ENCODE data around the gene A2ML1.
"Not testable (repeated sequence)": the region's sequence is repeated elsewhere in the genome, so short reads cannot be mapped to it uniquely, and the experiment has no call there.

Gene A2ML1

DNA sequence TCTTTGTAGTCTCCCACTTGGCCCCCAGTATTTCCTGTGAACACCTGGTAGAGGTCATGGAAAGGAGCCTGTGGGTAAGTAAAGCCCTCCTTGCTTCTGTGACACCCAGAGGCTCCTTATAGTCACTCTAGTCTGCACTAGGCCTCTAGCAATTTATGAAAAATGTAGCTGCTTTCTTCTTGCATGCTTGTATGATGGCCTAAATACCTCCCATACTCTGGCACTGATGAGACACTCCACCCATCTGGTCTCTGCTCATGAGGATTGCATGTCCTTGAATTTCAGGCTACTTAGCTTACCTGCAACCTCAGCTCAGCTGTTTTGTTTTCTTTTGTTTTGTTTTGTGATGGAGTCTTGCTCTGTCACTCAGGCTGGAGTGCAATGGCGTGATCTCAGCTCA, 4.6 kb upstream of the A2ML1 start:
- DNase-seq (ENCODE audit: low read depth): no peak

DNA sequence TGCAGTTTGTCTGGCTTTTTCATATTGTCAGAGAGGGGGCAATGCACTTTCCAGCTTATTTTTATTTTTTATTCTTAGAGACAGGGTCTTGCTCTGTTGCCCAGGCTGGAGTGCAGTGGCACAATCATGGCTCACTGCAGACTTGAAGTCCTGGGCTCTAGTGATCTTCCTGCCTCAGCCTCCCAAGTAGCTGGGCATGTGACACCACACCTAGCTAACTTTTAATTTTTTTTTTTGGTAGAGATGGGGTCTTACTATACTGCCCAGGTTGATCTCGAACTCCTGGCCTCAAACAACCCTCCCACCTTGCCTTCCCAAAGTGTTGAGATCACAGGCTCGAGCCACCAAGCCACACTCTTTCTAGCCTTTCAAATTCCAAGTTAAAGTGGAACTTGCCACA, 3.9 kb upstream of the A2ML1 start:
- no peak for DNase-seq (ENCODE audit: low read depth)

DNA sequence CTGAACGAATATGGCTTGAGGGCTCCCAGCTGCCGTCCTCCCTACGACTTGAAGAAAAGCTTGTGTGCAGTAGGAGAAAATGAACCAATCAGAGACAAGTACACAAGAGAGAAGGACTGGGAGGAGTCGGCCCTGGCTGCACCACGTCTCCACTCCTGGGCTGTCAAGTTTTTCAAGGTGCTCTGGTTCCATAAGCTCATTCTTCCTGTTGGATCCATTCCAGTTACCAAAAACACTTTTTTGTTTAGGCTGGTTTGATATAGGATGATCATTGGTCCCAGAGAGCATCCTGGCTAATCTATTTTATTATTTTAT, 2.8 kb upstream of the A2ML1 start:
- no peak for DNase-seq (ENCODE audit: low read depth)

DNA sequence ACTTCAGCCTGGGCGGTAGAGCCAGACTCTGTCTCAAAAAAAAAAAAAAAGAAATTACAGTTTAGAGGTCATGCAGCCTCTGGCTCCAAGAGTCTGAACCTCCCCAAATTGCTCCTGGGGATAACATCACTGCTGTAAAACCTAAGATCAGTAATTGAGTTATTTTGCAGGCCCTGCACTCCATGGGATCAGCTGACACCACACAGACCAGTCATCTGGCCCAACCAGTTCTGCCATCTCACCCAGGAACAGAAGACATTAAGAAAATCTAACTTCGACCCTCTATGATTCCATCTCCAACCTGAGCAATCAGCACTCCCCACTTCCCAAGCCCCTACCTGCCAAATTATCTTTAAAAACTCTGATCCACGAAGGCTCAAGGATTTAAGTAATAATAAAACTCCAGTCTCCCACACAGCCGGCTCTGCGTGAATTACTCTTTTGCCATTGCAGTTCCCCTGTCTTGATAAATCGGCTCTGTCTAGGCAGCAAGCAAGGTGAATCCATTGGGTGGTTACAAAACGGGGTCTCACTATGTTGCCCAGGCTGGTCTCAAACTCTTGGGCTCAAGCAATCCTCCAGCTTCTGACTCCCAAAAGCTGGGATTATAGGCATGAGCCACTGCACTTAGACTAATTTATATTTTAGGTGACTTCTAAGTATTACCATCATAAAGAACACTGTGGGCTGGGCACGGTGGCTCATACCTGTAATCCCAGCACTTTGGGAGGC, 1.6 kb upstream of the A2ML1 start:
- DNase-seq (ENCODE audit: low read depth): not testable (repeated sequence)

DNA sequence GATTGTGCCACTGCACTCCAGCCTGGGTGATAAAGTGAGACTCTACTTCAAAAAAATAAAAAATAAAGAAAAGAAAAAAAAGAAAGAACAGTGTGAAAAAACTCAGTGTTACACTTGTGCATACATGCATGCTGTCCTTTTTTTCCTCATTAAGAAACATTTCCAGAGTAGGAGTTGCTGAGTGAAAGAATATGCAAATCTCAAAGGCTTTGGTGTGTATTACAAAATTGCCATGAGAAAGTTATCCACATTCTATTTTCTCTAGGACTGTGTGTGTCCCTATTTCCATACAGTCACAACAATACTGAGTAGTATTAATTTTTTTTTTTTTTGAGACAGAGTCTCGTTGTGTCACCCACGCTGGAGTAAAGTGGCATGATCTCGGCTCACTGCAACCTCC, 830 bp upstream of the A2ML1 start:
- DNase-seq (ENCODE audit: low read depth): no peak

DNA sequence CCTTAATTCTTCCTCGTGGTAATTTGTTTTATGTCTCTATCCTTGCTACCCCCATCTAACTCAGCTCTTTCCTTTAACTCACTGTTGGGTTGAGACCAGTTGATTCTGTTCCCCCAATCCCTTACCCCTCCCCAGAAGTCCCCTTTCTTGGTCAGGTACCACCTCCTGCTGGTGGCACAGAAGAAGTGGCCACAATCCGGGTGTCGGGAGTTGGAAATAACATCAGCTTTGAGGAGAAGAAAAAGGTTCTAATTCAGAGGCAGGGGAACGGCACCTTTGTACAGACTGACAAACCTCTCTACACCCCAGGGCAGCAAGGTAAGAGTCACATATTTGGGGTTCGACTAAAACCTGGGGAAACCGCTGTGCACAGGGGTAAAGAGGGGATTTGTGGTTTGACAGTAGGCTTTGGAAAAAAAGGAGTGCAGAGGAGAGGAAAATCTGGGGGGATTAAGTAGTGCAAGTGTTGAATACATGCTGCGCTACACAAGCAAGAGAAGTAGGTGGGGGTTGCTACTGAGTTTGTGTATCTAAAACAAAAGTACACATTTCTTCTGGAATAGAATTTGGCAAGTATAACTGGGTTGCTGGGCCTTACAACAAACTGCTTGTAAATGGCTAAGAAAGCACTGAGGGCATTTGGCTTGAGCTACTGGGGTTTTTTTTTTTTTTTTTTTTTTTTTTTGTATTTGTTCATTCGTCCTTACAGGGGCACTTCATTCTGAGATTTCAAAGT, 1.3 kb downstream of the A2ML1 start:
- DNase-seq (ENCODE audit: low read depth): no peak

DNA sequence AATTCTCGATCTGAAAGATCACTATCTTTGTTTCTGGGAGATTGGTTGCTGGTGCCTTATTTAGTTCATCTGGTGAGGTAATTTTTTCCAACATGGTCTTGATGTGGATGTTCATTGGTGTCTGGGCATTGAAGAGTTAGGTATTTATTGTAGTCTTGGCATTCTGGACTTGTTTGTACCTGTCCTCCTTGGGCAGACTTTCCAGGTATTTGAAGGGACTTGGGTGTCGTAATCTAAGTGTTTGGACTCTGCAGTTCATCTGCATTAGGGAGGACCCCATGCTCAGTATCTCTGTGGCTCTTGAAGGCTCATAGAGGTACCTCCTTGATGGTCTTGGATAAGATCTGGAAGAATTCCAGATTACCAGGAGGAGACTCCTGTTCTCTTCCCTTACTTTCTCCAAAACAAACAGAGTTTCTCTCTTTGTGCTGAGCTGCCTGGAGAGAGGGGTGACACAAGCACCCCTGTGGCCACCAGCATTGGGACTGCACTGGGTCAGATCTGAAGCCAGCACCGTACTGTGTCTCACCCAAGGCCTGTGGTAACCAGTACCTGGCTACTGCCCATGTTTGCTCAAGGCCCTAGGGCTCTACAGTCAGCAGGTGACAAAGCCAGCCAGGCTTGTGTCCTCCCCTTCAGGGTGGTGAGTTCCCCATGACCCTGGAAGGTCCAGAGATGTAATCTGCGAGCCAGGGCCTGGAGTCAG, 5.3 kb downstream of the A2ML1 start:
- no peak for DNase-seq (ENCODE audit: low read depth)

DNA sequence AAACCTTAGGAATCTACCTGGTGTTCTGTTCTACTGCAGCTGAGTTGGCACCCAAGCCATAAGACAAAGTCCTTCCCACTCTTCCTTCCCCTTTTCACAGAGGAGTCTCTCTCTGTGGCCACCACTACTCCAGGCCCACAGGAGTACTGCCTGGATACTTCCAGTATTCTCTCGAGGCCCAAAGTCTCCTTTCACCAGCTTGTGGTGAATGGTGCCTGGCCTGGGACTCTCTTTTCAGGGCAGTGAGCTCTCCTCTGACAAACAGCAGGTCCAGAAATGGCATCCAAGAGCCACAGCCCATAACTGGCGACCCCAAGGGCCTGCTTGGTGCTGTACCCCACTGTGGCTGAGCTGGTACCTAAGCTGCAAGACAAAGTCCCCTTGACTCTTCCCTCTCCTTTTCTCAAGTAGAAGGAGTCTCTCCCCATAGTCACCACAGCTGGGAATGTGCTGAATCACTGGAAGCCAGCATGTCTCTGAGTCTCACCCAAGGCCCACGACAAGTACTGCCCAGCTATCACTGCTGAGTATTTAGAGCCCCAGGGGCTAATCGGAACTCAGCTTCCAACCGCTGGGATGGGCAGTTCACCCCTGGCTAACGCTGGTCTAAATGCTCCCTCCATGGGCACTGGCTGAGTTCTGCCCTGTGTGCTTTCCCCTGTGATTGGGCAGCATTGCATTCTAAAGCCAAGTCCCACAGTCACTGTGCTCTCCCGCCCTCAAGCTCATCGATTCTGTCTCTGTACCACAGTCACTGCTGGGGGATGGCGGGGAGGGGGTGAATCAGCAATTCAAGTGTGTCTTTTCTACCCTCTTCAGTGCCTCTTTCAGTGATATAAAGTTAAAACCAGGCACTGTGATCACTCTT, 6.1 kb downstream of the A2ML1 start:
- no peak for DNase-seq (ENCODE audit: low read depth)

DNA sequence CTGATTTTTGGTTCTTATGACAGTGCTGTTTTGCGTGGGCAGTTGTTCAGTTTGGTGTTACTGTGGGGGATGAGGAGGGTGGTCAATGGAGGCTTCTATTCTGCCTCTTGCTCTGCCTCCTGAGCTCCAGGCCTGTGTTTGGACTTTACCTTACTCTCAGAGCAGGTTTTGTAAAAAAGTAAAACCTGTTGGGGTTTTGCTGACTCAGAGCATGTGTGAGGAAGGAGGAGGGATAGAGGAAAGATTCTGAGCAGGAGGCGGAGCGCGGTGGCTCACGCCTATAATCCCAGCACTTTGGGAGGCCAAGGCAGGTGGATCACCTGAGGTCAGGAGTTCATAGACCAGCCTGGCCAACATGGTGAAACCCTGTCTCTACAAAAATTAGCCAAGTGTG, 6.7 kb downstream of the A2ML1 start:
- DNase-seq (ENCODE audit: low read depth): no peak

DNA sequence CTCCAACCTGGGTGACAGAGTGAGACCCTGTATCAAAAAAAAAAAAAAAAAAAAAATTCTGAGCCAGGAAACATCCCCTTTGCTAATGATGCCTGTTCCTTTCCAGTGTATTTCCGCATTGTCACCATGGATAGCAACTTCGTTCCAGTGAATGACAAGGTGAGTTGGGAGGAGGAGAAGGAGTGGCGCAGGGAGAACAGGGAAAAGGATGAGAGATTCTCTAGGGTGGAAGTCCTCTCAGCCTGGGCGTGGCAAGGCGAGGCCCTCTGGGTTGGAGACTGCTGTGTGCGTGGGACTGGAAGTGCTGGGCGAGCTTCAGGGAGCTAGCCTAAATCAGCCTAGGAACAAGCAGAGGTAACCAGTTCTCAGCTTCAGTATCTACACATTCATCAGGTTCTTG, 7.2 kb downstream of the A2ML1 start:
- no peak for DNase-seq (ENCODE audit: low read depth)

DNA sequence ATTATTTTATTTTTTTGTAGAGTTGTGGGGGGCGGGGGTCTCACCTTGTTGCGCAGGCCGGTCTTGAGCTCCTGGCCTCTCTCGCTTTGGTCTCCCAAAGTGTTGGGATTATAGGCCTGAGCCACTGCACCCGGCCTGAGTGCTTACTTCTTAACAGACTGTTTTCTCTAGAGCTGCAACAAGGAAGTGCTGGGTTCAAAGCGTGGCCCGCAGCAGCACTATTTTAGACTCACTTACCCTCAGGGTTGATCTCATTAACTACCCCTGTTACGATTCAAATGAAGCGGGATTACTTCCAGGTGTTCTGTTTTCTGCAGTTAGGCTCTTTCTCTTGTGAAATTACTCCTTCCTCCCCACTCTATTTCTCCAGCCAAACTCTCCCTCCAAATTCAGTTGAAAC, 8.7 kb downstream of the A2ML1 start:
- DNase-seq (ENCODE audit: low read depth): no peak

DNA sequence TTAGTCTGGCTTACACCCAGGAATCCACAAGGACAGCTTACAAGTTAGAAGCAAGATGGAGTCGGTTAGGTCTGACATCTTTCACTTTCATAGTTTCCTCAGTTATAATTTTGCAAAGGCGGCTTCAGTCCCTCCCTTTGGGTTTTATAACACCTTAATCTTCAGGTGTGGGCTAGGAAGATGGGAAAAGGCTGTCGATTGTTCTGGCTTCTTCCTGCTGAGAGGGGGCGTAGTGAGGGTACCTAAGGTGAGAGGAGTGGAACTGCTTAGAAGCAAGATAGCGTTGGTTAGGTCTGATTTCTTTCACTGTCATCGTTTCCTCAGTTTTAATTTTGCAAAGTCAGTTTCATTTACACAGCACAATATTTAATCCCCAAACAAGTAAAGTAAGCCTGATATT, 10.1 kb downstream of the A2ML1 start:
- no peak for DNase-seq (ENCODE audit: low read depth)

DNA sequence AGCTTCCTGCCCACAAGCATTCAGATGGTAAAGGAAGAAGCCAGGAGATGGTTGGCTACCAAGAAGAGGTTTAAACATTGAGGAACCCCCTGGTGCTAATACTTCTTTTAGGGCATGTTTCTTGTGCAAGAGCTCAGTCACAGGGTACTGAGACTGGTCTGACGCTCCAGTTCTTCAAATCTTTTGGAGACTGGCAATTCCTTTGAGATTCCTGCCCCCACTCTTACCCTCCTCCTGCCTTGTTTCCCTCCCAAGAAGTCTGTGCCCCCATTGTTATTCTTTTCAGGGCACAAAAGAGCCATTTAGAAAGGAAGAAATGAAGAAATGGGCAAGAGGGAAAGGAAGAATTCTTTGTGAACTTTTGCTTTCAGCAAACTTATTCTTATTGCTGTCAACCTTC, 11.8 kb downstream of the A2ML1 start:
- no peak for DNase-seq (ENCODE audit: low read depth)

DNA sequence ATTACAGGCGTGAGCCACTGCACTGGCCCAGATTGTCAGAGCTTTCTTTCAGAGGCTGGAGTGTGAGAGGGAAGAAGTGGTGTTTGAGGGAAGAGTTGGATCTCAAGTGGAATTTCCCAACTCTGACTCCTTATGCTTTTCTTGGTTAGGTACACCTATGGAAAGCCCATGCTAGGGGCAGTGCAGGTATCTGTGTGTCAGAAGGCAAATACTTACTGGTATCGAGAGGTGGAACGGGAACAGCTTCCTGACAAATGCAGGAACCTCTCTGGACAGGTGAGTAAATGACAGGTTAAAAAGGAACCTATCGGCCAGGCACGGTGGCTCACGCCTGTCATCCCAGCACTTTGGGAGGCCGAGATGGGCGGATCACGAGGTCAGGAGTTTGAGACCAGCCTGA, 14.9 kb downstream of the A2ML1 start:
- DNase-seq (ENCODE audit: low read depth): no peak

DNA sequence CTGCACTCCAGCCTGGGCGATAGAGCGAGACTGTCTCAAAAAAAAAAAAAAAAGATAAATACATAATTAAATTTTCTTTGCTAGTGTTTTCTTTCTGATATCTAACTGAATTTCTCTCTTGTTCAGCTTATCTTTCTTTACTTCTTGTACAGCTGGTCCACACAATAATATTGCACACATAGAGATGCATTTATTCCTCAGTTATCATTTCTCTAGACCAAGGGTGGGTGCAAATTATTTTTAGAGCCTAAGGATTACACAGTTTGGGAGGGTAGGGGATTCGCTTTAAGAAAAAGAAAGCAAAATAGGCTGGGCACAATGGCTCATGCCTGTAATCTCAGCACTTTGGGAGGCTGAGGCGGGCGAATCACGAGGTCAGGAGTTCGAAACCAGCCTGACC, 17.9 kb downstream of the A2ML1 start:
- DNase-seq (ENCODE audit: low read depth): no peak

DNA sequence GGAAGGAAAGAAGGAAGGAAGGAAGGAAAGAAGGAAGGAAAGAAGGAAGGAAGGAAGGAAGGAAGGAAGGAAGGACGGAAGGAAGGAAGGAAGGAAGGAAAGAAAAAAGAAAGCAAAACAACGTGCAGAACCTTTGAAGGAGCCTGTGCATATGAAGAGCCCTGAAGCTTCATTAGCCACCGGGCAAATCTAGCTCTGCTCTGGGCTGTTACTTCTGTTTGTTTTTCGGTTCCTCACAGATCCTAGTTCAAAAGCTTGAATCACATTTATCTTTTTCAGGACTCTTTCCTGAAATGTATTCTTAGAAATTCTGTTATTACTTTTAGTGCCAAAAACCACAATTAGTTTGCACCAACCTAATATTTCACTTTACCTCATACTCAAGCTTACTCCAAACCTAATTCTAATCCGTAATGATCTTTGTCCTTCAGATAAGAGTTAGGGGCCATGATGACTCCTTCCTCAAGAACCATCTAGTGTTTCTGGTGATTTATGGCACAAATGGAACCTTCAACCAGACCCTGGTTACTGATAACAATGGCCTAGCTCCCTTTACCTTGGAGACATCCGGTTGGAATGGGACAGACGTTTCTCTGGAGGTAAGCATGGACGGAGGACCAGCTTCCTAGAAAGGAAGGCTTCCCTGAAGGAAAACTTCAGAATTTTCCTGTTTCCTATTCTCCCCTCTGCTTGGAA, 18.7 kb downstream of the A2ML1 start:
- no peak for DNase-seq (ENCODE audit: low read depth)

DNA sequence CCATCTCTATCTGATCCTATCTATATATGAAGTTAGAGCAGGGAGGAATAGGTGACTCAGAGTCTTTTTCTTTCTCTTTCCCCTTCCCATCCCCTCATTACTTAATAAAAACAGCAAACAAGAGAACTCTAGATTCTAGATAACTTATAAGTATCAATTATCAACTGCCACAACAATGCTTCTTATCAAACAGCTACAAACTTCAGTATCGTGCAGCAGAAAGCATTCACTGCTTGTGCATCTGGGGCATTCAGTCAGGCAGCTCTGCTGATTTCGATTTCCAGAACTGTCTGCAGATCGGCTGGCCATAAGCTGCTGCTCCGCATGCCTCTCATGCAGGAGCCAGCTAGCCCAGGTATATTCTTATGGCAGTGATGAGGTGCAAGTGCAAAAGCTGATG, 19.4 kb downstream of the A2ML1 start:
- DNase-seq (ENCODE audit: low read depth): no peak

DNA sequence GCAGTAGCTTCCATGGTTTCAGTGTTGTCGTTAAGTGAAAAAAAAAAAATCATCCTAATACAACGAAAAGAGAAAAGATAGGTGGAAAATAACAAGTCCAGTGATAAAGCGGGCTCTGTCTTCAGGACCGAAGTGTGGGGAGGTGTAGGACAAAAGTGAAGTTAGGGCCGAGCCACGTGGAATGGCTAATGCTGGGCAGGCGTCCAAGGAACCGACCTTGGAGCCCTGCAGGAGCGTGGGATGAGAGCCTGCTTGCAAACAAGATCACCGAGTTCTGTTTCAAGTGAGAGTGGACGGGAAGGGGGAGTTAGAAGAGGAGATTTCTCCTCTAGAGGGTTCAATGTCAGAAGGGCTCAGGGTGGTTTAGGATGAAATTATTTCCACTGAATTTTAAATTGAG, 22.2 kb downstream of the A2ML1 start:
- DNase-seq (ENCODE audit: low read depth): no peak

DNA sequence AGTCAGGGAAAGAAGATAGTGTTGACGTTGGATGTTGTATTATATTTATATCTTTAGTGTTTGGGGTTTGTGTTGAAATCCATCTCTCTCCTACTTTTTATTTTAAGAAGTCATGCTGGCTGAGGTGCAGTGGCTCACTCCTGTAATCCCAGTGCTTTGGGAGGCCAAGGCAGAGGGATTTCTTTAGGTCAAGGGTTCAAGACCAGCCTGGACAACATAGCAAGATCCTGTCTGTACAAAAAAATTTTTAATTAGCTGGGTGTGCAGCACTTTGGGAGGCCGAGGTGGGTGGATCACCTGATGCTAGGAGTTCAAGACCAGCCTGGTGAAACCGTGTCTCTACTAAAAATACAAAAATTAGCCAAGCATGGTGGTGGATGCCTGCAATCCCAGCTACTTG, 23.9 kb downstream of the A2ML1 start:
- no peak for DNase-seq (ENCODE audit: low read depth)

DNA sequence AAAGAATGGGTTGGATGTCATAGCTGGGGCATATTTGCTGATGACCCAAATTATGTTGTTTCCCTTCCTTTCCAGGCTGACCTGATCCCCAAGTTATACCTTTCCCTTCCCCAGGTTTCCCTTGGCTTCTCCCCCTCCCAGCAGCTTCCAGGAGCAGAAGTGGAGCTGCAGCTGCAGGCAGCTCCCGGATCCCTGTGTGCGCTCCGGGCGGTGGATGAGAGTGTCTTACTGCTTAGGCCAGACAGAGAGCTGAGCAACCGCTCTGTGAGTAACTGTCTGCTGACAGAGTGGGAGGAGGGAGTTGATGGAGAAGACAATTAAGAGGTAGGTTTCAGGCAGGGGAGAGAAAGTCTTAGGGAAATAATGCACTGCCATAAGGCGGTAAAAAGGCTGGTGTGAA, 25.0 kb downstream of the A2ML1 start:
- no peak for DNase-seq (ENCODE audit: low read depth)

DNA sequence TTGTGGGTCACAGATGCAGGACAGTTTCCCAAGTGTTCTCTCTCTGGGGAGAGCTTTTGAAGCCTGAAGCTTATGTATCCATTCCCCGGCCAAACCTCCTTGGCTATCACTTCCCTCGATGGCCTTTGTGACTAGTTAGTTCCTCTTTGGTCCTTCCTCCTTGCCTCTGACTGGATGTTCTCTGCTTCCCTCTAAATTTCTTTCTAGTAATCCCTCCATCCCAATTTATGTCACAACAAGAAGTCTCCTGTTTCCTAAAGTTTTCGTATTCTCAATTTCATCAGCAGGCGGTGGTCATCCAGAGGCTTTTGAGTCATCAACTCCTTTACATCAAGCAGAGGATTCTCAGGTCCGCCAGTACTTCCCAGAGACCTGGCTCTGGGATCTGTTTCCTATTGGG, 27.5 kb downstream of the A2ML1 start:
- DNase-seq (ENCODE audit: low read depth): no peak

DNA sequence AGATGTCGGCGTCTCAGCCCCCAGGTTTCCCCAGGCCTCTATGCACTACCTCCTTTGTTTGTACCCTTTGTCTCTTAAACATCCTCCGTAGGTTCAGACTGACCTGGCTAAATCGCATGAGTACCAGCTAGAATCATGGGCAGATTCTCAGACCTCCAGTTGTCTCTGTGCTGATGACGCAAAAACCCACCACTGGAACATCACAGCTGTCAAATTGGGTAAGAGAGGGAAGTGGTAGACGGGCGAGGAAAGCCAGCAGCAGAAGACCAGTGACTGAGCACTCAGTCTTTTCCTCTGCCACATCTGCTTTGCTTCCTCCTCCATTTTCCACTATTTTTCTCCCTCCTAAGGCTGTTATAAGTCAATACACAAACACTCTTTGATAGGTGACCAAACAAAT, 29.7 kb downstream of the A2ML1 start:
- no peak for DNase-seq (ENCODE audit: low read depth)
